Measurements from ENCODE around the gene SMC1A.

The SMC1A gene

DNA sequence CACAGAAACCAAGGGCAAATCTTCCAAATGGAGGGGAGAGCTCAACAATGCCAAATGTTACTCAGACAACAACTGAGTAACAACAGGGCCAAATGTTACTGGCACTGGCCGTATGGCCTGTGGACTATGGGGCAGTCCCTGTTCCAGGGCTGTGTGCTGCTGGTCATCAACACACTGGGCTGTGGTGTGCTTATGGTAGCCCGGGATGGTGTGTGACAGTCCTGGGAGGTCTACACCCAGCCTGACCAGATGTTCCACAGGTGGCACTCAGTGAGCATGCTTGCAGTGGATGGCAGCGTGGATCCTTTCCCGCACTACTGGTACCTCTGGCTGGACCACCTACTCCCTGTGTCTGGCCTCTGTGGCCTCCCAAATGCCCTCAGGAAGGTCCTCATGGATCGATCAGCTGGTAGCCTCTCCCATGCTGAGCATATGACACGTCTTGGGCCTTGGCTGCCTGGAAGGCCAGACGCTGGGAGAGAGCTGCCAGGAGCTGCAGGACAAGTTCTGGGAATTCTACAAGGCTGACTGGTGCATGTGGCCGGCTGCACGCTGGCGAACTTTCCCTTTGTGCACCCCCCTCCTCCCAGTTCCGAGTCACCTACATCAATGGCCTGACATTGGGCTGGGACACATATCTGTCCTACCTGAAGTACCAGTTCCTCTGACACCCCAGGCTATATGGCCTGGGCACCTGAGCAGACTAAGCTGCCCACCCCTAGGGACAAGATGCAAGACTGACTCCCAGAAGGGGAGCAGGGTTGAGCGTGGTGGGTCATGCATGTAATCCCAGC lies 81.4 kb downstream of the SMC1A start:
- no peaks in the 10 kb centered on the region for H3K4me1 Mint-ChIP-seq (ENCODE audit: low read depth)
- no peaks in the 10 kb centered on the region for H3K36me3 Mint-ChIP-seq (ENCODE audit: low read depth)
- no peaks in the 10 kb centered on the region for H3K9me3 Mint-ChIP-seq
- no peak overlapping the region for H3K4me3 Mint-ChIP-seq
- no peak overlapping the region for H3K27ac Mint-ChIP-seq
- no peaks in the 10 kb centered on the region for H3K27me3 Mint-ChIP-seq

GRCh38 chrX:53337101-53337500 lies 85.4 kb downstream of the SMC1A start:
- Mint-ChIP-seq H3K9me3 (no peaks in the 10 kb centered on the region), H3K27ac (no peak overlapping the region), H3K27me3 (peaks cover 19% of the 10 kb centered on the region), H3K4me1 (ENCODE audit: low read depth) (no peaks in the 10 kb centered on the region), H3K4me3 (no peak overlapping the region), H3K36me3 (ENCODE audit: low read depth) (no peaks in the 10 kb centered on the region)

DNA sequence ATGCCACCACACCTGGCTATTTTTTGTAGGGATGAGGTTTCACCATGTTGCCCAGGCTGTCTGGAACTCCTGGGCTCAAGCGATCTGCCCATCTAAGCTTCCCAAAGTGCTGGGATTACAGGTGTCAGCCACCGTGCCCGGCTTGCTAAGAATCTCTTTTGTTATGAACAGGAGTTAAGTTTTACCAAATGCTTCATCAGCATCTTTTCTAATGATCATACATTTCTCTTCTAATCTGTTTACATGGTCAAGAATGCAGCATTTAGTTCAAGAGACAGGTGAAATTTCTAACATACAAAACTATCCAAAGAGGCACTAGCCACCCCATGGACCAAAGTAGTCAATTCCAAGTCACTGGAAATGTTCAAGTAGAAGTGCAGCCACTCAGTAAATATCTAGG lies 88.6 kb downstream of the SMC1A start:
- H3K4me1 Mint-ChIP-seq (ENCODE audit: low read depth) = no peaks in the 10 kb centered on the region
- H3K9me3 Mint-ChIP-seq = no peaks in the 10 kb centered on the region
- no peak overlapping the region for H3K4me3 Mint-ChIP-seq
- H3K27ac Mint-ChIP-seq = no peak overlapping the region
- H3K36me3 Mint-ChIP-seq (ENCODE audit: low read depth) = no peaks in the 10 kb centered on the region
- peaks cover 19% of the 10 kb centered on the region for H3K27me3 Mint-ChIP-seq

GRCh38 chrX:53332204-53332603 lies 90.2 kb downstream of the SMC1A start:
- no peak overlapping the region for H3K27ac Mint-ChIP-seq
- no peaks in the 10 kb centered on the region for H3K9me3 Mint-ChIP-seq
- peaks cover 19% of the 10 kb centered on the region for H3K27me3 Mint-ChIP-seq
- no peak overlapping the region for H3K4me3 Mint-ChIP-seq
- H3K4me1 Mint-ChIP-seq (ENCODE audit: low read depth) = no peaks in the 10 kb centered on the region
- no peaks in the 10 kb centered on the region for H3K36me3 Mint-ChIP-seq (ENCODE audit: low read depth)

DNA sequence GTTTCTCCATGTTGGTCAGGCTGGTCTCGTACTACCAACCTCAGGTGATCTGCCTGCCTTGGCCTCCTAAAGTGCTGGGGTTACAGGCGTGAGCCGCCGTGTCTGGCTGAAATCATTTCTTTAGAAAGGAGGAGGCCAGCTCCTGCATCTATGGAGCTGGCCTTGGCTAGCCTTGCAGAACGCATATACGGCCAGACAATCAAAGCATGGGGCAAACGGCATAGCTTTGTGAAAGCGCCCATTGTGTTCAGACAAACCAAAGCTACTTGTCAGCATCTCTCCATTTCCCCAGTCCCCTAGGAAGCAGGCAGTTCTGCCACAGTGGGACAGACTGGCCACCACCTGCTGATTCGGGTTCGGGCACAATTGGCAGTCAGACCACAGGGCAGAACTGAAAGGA lies 92.1 kb downstream of the SMC1A start:
- H3K4me3 Mint-ChIP-seq = no peak overlapping the region
- H3K27ac Mint-ChIP-seq = no peak overlapping the region
- no peaks in the 10 kb centered on the region for H3K9me3 Mint-ChIP-seq
- H3K27me3 Mint-ChIP-seq = peaks cover 36% of the 10 kb centered on the region
- no peaks in the 10 kb centered on the region for H3K36me3 Mint-ChIP-seq (ENCODE audit: low read depth)
- H3K4me1 Mint-ChIP-seq (ENCODE audit: low read depth) = no peaks in the 10 kb centered on the region

DNA sequence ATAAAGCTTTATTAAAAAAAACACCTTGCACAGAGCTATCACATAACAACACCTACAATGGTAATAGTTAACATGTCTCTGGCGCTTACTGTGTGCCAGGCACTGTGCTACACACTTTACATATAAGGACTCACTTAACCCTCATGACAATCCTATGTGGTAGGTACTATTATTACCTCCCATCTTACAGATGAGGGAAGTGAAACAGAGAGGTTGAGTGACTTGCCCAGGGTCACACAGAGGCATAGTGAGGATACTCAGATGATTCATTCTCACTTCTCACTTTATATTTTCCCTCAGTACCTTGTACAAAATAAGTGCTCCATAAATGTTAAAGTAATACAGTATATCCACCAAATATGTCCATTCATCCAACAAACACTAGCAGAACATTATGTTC lies 97.7 kb downstream of the SMC1A start:
- Mint-ChIP-seq H3K9me3 (no peaks in the 10 kb centered on the region), H3K27me3 (peaks cover 44% of the 10 kb centered on the region), H3K4me1 (ENCODE audit: low read depth) (peaks cover 3% of the 10 kb centered on the region), H3K36me3 (ENCODE audit: low read depth) (no peaks in the 10 kb centered on the region), H3K27ac (no peak overlapping the region), H3K4me3 (no peak overlapping the region)

Data from stimulated activated naive CD8-positive, alpha-beta T cell treated with anti-CD3 and anti-CD28 coated beads, Interleukin-15, Interleukin-2, amounts not matched to agents 100 ng/mL and 50 ng/mL, for 24 hours (primary cell).